CD14-positive monocyte (primary cell): ENCODE results near the gene ADGRE3. TPM values are rescaled to one million over a fixed set of nuclear protein-coding genes. Genes with fewer than 3 reads are reported as not detected.

Experiments
- DNase-seq, 3 donors: peaks; one replicate each; pipeline ENCODE4 v3.0.0-alpha.2; 2011 to 2022
- H2AFZ ChIP-seq: 2 replicates; pipeline ENCODE4 v1.6.0; 2012; ENCODE audit warnings: mild to moderate bottlenecking, low read depth, low read length, inconsistent platforms; ENCODE audit not compliant: insufficient read depth, poor library complexity, severe bottlenecking
- H3K27ac ChIP-seq, 2 donors: 1 replicate in 1 of 2; 2 replicates in 1 of 2; pipeline ENCODE4 v1.5.1; 2012 to 2013; ENCODE audit warnings: low read length in 2 of 2, control low read depth in 1 of 2, inconsistent platforms in 1 of 2, low read depth in 1 of 2, mild to moderate bottlenecking in 1 of 2
- H3K27me3 ChIP-seq, 2 donors: one replicate each; pipeline versions ENCODE4 v1.6.0 to v1.6.1; 2011 to 2013; ENCODE audit warnings: low read length in 2 of 2; ENCODE audit not compliant: control insufficient read depth in 2 of 2, insufficient read depth in 2 of 2
- H3K36me3 ChIP-seq, 2 donors: replicated peaks in 1 of 2; 1 replicate in 1 of 2; 2 replicates in 1 of 2; pipeline versions ENCODE4 v1.5.1 to v1.6.1; 2012 to 2013; ENCODE audit warnings: low read length in 2 of 2, control low read depth in 1 of 2, inconsistent platforms in 1 of 2, mild to moderate bottlenecking in 1 of 2; ENCODE audit not compliant: insufficient read depth in 2 of 2, control insufficient read depth in 1 of 2
- H3K4me1 ChIP-seq, 2 donors: 1 replicate in 1 of 2; 2 replicates in 1 of 2; pipeline versions ENCODE4 v1.5.1 to v1.6.1; 2012 to 2013; ENCODE audit warnings: low read length in 2 of 2, control low read depth in 1 of 2, inconsistent platforms in 1 of 2, mild to moderate bottlenecking in 1 of 2, moderate library complexity in 1 of 2; ENCODE audit not compliant: insufficient read depth in 2 of 2, control insufficient read depth in 1 of 2
- H3K4me2 ChIP-seq: replicated peaks from 2 replicates; pipeline ENCODE3; 2012; ENCODE audit warnings: low read length, moderate library complexity, mild to moderate bottlenecking; ENCODE audit not compliant: poor library complexity, severe bottlenecking; ENCODE audit errors: extremely low read depth
- H3K4me3 ChIP-seq, 3 experiments: fragments of 200-600 bp in 1 of 3; sonication (generic) in 1 of 3; replicated peaks in 1 of 3; 1 replicate in 2 of 3; 2 replicates in 1 of 3; pipeline ENCODE4 v1.5.1; 2011 to 2013; ENCODE audit warnings: low read length in 3 of 3, mild to moderate bottlenecking in 3 of 3, control low read depth in 2 of 3, low read depth in 2 of 3, inconsistent platforms in 1 of 3, moderate library complexity in 1 of 3
- H3K79me2 ChIP-seq: 2 replicates; pipeline ENCODE4 v1.6.0; 2012; ENCODE audit warnings: mild to moderate bottlenecking, control low read depth, inconsistent platforms, low read length, moderate library complexity; ENCODE audit not compliant: insufficient read depth
- H3K9ac ChIP-seq: 2 replicates; pipeline ENCODE4 v1.6.0; 2017; ENCODE audit warnings: low read length, mild to moderate bottlenecking; ENCODE audit not compliant: insufficient read depth, poor library complexity, severe bottlenecking
- H3K9me3 ChIP-seq, 2 donors: replicated peaks in 1 of 2; 1 replicate in 1 of 2; 2 replicates in 1 of 2; pipeline versions ENCODE4 v1.5.1 to v1.6.1; 2012 to 2013; ENCODE audit warnings: low read length in 2 of 2, control low read depth in 1 of 2; ENCODE audit not compliant: control insufficient read depth in 1 of 2, insufficient read depth in 1 of 2
- H4K20me1 ChIP-seq: 2 replicates; pipeline ENCODE4 v1.6.0; 2012; ENCODE audit warnings: mild to moderate bottlenecking, low read length, control low read depth, moderate library complexity; ENCODE audit not compliant: insufficient read depth
- H3K27ac Mint-ChIP-seq, 7 donors: one replicate each; pipeline ENCODE4 v1.8.0; 2020; ENCODE audit warnings: mild to moderate bottlenecking in 7 of 7, mixed read lengths in 7 of 7, moderate library complexity in 6 of 7, inconsistent platforms in 2 of 7
- H3K27me3 Mint-ChIP-seq, 3 donors: one replicate each; pipeline ENCODE4 v1.8.0; 2021 to 2022; ENCODE audit warnings: low read depth in 3 of 3, mild to moderate bottlenecking in 3 of 3, mixed read lengths in 3 of 3, moderate library complexity in 3 of 3, inconsistent platforms in 1 of 3
- H3K36me3 Mint-ChIP-seq, 2 donors: one replicate each; pipeline ENCODE4 v1.8.0; 2020; ENCODE audit warnings: mixed read lengths in 2 of 2, inconsistent platforms in 1 of 2, mild to moderate bottlenecking in 1 of 2
- H3K4me1 Mint-ChIP-seq: one replicate; pipeline ENCODE4 v1.8.0; 2020; ENCODE audit warnings: mild to moderate bottlenecking, mixed read lengths
- H3K4me3 Mint-ChIP-seq, 2 donors: one replicate each; pipeline ENCODE4 v1.8.0; 2020; ENCODE audit warnings: mild to moderate bottlenecking in 2 of 2, mixed read lengths in 2 of 2, moderate library complexity in 1 of 2
- H3K9me3 Mint-ChIP-seq, 7 donors: one replicate each; pipeline ENCODE4 v1.8.0; 2020 to 2022; ENCODE audit warnings: mixed read lengths in 7 of 7, mild to moderate bottlenecking in 6 of 7, moderate library complexity in 6 of 7, inconsistent platforms in 2 of 7
- CTCF ChIP-seq: fragments of 200-600 bp; IDR thresholded peaks from one replicate; pipeline ENCODE4 v1.8.0; 2022; ENCODE audit warnings: antibody characterized with exemption, mild to moderate bottlenecking
- WGBS: methylation state at CpG from one replicate; pipeline ENCODE4 v1.1.5; 2013; ENCODE audit warnings: missing lambda C conversion rate; ENCODE audit not compliant: insufficient coverage; 5-methylcytosine and 5-hydroxymethylcytosine counted together
- intact Hi-C, 2 donors: fragments of 100-400 bp; cut with micrococcal nuclease; formaldehyde crosslinking; loops; one replicate each; pipeline versions ENCODE4 v1.15.0 to v1.15.1; 2023
- polyA plus RNA-seq, 3 donors: library from polyadenylated mRNA; depleted of rRNA in 1 of 3; unstranded in 2 of 3; stranded (reverse) in 1 of 3; fragments of 300-500 nt in 2 of 3; fragments of >200 nt in 1 of 3; fragmentation: Illumina TruSeq in 2 of 3; gene quantifications; 1 replicate in 2 of 3; 2 replicates in 1 of 3; pipeline ENCODE4 v1.2.3, GENCODE V29; 2012 to 2021

ADGRE3 gene
- polyA plus RNA-seq, 3 donors, result 27.3 to 92.0 (median 28.3) TPM

DNA sequence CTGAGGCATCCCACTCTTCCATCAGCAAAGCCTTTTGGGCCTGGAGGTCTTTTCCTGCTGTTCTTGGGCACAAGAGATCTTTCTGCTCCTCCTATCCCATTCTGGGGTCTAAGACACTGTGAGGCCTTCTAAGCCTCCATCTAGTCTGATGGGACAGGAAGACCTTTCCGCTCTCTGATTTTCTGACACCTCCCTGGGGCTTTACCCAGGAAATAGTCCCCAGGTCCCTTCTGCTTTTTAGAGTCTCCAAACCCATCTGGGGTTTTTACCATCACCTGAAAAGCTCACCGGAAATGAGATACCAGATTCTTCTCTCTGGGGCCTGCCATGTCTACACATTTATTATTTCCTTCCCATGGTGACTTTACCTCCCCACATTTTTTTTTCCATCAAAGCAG is 70.7 kb downstream of the ADGRE3 start:
- Histone ChIP-seq H4K20me1 (no peaks in the 10 kb centered on the region), H3K27ac (no peak overlapping the region), H3K4me3 (no peak overlapping the region), H2AFZ (no peak overlapping the region), H3K4me2 (no peak overlapping the region), H3K27me3 (no peaks in the 10 kb centered on the region), H3K79me2 (no peaks in the 10 kb centered on the region), H3K9ac (no peak overlapping the region), H3K9me3 (peaks cover 0 to 9% of the 10 kb centered on the region in 2 donors), H3K4me1 (peaks cover 3 to 18% of the 10 kb centered on the region in 2 donors), H3K36me3 (no peaks in the 10 kb centered on the region)
- no peak overlapping the region for H3K4me3 Mint-ChIP-seq
- intact Hi-C loops, result no loop called here
- WGBS, result 92% methylated on average over 2 of the region's 2 CpGs
- TF ChIP-seq CTCF, result no peak
- no peak overlapping the region for H3K27ac Mint-ChIP-seq
- no peak for DNase-seq
- peaks cover 0 to 10% (median 2%) of the 10 kb centered on the region in 3 donors for H3K27me3 Mint-ChIP-seq
- peaks cover 0 to 1% of the 10 kb centered on the region in 2 donors for H3K36me3 Mint-ChIP-seq
- H3K4me1 Mint-ChIP-seq, result peaks cover 23% of the 10 kb centered on the region
- H3K9me3 Mint-ChIP-seq, result peaks cover 2 to 12% (median 8%) of the 10 kb centered on the region in 7 donors

DNA sequence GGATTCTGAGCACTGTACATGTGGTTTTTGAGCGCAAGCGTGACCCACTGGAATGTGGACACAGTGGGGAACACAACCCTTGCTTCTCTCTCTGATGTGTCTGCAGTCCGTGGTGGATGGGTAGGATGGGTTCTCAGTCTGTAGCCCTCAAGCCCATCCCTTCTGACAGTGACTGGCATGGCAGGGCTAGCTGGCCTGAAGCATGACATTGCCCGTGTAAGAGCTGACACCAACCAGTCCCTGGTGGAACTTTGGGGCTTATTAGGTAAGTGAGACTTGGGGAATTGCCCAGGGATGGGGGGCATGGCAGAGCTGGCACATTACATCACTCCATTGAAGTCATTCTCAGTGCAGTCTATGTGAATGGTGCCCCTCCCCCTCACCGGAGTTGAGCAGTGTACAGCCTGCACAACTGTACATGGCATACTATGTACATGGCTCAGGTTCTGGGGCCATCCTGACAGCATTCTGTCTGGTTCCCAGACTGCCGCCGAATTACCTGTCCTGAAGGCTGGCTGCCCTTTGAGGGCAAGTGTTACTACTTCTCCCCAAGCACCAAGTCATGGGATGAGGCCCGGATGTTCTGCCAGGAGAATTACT is 75.0 kb downstream of the ADGRE3 start:
- peaks cover 0 to 12% of the 10 kb centered on the region in 2 donors for H3K9me3 ChIP-seq
- no peaks in the 10 kb centered on the region for H3K4me1 ChIP-seq
- H3K36me3 Mint-ChIP-seq, result peaks cover 0 to 1% of the 10 kb centered on the region in 2 donors
- peak in 1 of 3 donors; percentile 18 for DNase-seq
- H3K4me2 ChIP-seq, result no peak overlapping the region
- H4K20me1 ChIP-seq, result no peaks in the 10 kb centered on the region
- peaks cover 8 to 27% (median 12%) of the 10 kb centered on the region in 7 donors for H3K9me3 Mint-ChIP-seq
- H3K36me3 ChIP-seq, result no peaks in the 10 kb centered on the region
- H3K4me3 ChIP-seq, result no peak overlapping the region
- no peak overlapping the region for H2AFZ ChIP-seq
- no peaks in the 10 kb centered on the region for H3K79me2 ChIP-seq
- H3K27ac ChIP-seq, result no peak overlapping the region
- H3K27ac Mint-ChIP-seq, result no peak overlapping the region
- H3K9ac ChIP-seq, result no peak overlapping the region
- 91% methylated on average over 5 of the region's 8 CpGs for WGBS
- peaks cover 2 to 6% (median 6%) of the 10 kb centered on the region in 3 donors for H3K27me3 Mint-ChIP-seq
- intact Hi-C loops, result no loop called here
- H3K4me1 Mint-ChIP-seq, result no peaks in the 10 kb centered on the region
- no peak overlapping the region for H3K4me3 Mint-ChIP-seq
- H3K27me3 ChIP-seq, result no peaks in the 10 kb centered on the region
- TF ChIP-seq CTCF, result no peak
